ENCODE results near the gene ROPN1.

ROPN1 gene

DNA sequence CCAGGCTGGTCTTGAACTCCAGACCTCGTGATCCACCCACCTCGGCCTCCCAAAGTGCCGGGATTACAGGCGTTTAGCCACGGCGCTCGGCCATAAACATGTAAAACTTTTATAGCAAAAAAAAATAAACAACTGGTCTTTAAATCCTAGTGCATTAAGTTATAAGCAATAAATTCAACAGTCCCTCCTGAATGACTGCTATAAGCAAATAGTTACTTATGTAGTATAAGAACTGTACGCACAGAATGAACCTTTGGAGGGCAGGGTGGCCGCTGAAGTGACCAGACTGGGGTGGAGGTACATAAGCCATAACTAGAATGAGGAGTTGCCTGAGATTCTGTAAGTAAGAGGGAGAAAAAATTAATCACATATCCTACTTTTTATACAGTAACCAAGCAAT, 43.5 kb downstream of the ROPN1 start:
- no peak for DNase-seq (ENCODE audit: low spot score)

DNA sequence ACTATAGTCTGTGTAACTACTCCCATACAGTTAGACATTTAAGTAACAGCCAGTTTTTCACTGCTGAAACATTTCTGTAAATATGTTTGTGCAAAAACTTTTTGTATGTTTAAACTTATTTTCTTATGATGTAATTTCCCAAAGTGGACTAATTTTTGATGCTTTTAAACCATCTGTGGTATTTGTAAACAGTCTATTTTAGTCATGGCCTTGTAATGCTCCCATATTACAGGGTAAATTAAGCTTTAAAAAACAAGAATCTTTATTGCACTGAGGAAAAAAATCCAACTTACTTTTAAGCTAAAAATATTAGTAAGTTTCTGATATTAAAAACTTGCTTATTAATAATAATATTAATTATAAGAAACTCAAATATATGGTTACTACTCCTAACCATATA, 44.4 kb downstream of the ROPN1 start:
- no peak for DNase-seq (ENCODE audit: low spot score)

DNA sequence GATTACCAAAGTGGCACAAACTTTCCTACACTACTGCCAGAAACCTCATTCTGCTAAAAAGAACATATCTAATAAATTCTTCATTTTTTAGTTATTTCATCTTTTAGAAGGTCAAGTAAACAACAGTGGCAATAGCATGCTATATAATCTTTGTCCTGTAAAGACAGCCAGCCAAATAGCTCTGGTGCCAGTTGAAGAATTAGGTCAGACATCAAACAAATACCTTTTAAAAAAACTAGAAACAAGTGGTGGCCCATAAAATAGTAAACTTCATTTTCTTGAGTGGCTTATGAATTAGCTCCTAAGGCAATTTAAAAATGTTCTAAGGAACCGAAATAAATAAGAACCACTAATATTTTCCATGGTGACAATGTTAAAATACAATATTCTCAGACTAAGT, 50.4 kb downstream of the ROPN1 start:
- no peak for DNase-seq (ENCODE audit: low spot score)

DNA sequence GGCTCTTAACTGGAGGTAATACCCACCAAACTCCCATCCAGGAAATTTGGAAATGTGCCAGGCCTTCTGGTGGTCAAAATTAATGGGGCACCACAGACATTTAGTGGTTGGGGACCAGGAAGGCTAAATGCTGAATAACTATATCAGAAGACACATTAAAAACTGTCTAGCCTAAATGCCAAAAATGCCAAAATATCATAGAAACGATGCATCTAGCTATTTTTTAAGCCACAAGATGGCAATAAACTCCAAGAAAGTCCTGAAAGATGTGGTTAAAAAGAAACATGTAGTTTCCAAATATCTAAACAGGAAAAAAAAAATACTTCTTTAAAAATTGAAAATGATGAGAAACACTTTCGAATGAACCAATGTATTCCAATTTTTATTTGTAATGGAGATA, 50.8 kb downstream of the ROPN1 start:
- no peak for DNase-seq (ENCODE audit: low spot score)

DNA sequence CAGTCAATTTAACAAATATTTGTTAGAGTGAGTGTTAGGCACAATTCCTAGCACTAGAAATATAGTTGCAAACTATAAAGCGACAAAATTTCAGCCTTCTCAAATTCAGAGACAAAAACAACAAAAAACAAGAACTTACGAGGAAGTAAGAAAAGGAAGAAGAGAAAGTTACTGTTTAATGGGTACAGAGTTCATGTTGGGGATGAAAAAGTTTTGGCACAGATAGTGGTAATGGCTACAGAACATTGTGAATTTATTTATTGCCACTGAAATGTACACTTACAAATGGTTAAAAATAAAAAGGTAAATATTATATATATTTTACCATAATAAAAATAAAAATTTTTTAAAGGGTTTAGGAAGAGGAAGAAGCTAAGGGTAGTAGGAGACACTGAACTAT, 52.2 kb downstream of the ROPN1 start:
- DNase-seq (ENCODE audit: low spot score), result no peak

DNA sequence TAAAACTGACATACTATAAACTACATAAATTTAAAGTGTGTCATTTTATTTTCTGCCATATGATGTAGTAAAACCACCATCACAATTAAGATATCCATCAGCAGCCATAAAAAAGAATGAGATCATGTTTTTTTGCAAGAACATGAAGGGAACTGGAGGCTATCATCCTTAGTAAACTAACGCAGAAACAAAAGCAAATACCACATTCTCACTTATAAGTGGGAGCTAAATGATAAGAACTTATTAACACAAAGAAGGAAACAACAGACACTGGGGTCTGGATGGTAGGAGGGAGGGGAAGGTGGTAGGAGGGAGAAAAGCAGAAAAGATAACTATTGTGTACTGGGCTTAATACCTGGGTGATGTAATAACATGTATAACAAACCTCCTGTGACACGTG, 55.5 kb downstream of the ROPN1 start:
- DNase-seq (ENCODE audit: low spot score), result no peak

DNA sequence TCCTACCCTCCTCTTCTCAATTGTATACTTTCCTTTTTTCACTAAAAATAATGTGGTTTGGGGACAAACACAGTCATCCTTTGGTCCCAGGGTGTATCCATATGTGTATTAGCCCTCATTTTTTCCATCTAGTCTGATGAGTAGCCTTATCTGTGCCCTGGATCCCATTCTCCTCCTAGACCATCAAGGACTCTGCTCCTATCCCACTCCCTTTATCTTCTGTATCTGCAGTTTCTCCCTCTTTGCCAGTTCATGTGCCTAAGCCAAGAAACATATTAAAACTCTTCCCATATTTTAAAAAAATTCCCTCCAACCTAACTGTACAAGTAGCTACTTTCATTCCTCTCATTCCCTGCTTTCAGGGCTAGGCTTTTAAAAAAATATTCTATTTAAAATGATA, 56.1 kb downstream of the ROPN1 start:
- no peak for DNase-seq (ENCODE audit: low spot score)

DNA sequence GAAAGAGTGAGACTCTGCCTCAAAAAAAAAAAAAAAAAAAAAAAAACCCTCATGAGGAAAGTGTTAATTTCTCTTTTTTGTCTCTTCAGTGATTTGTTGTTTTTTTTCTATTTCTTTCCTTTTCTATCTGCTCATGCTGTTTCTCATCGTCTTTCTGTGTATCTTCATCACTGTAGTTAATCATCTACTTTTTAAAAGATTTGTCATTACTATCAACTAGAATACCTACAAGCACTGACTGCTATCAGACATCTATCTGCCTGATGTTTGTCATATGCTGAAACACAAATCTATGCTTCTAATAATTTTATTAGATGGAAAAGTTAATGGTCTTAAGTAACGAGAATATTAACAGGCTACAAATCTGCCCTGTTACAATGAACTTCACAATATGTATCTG, 57.7 kb downstream of the ROPN1 start:
- no peak for DNase-seq (ENCODE audit: low spot score)

DNA sequence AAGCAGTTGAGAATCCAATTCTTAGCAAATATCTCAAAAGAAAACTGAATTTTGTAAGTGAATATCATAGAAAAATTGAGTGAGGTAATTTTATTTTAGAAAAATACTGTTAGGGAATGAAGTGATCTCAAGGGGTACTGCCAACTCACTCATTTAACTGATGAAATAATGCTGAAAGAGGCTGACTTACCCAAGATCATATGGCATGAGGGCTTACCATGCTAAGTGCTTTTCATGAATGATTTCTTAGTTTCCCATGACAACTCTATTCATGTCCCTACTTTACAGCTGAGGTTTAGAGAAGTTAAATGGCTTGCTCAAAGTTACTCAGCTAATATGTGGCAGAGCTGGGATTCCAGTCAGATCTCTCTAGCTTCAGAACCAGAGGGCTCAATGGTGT, 61.5 kb downstream of the ROPN1 start:
- peak; percentile 3 for DNase-seq (ENCODE audit: low spot score)

DNA sequence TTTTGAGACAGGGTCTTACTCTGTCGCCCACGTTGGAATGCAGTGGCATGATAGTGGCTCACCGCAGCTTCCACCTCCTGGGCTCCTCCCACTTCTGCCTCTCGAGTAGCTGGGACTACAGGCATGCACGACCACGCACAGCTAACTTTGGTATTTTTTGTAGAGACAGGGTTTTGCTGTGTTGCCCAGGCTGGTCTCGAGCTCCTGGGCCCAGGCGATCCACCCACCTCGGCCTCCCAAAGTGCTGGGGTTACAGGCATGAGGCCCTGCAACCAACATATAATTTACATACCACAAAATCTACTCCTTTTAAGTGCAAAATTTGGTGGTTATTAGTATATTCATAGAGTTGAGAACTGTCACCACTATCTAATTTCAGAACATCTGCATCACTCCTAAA, 62.6 kb downstream of the ROPN1 start:
- no peak for DNase-seq (ENCODE audit: low spot score)

DNA sequence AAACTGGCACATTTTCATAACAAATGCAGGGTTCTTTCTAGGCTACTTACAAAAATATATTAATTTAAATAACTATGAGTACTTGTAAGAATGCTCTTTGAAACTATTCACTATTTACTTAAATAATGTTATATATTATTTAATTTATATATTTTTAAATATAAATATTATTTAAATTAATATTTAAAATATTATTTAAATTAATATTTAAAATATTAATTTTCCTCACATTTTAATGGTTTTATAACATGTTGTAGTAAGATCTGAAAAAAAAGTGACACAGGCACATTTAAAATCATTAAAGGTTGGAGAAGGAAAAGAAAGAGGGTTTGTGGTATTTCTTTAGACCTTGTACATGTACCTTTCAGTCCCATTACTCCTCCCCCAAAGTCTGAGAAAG, 65.5 kb downstream of the ROPN1 start:
- no peak for DNase-seq (ENCODE audit: low spot score)

DNA sequence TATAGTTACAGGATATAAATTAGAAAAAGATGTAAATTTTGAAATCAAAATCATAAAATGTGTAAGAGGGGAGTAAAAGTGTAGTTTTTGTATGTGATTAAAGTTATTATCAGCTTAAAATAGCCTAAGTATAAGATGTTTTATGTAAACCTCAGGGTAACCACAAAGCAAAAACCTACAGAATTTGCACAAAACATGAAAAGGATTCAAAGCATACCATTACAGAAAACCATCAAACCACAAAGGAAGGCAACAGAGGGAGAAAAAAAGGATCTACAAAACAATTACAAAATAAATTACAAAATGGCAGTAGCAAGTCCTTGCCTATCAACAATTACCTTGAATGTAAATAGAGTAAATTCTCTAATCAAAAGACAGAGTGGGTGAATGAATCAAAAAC, 71.1 kb downstream of the ROPN1 start:
- no peak for DNase-seq (ENCODE audit: low spot score)

DNA sequence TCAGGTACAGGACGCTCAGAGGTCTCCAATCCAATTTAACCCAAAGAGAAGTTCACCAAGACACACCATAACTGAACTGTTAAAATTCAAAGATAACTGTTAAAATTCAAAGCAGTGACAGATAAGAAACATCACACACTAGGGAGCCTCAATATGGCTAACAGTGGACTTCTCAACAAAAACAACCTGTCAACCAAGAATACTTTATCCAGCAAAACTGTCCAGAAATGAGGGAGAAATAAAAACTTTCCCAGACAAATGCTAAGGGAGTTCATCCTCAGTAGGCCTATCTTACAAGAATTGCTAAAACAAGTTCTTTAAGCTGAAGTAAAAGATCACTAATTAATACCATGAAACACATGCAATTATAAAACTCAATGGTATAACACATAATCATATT, 71.5 kb downstream of the ROPN1 start:
- DNase-seq (ENCODE audit: low spot score), result no peak

DNA sequence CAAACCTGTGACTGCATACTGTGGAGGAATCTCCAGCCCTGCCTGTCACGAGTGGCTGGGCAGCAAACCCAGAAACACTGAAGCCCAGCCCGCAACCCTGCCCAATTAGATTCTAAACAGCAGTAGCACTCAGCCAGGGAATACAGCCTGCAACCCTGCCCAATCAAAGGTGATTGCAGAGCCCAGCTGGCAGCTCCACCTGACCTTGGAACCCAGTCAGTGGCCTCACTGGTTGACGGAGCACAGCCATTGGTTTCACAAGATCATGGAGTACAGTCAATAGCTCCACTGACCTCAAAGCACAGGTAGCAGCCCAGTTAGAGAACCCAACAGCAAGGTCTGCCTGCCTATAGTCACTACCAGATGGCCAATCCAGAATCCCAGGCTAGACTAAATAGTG, 72.6 kb downstream of the ROPN1 start:
- no peak for DNase-seq (ENCODE audit: low spot score)

All from RKO (cell line).